Measurements from ENCODE around the gene SEC14L2.

SEC14L2 gene

DNA sequence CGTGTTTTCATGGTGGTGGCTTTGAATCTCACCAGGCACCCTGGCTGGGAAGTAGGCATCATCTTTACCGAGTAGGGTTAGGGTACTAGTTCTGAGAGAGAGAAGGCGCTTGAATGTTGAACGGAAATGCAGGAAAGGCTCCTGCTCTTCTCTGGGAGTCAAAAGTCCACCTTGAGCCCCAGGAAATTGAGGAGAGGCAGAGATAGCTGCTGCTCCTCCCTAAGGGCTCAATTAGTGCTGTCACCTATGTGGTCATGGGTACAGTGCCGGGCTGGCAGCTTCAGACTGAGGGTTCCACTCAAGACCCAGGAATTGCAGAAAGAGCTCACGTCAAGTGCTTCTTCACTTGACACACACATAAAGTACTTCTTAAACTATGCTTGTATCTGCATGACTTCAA is 38.3 kb upstream of the SEC14L2 start:
- H3F3A ChIP-seq (ENCODE audit: insufficient read depth) = no peaks in the 10 kb centered on the region
- H3K4me2 ChIP-seq (ENCODE audit: low read depth, low read length, poor library complexity, severe bottlenecking) = no peak overlapping the region
- no peak overlapping the region for H3K27ac ChIP-seq (ENCODE audit: low read depth, low read length)
- H3K79me2 ChIP-seq (ENCODE audit: insufficient read depth, low read length) = peaks cover 29% of the 10 kb centered on the region
- H3K27me3 ChIP-seq (ENCODE audit: low read length) = no peaks in the 10 kb centered on the region
- H3K36me3 ChIP-seq (ENCODE audit: low read length) = no peaks in the 10 kb centered on the region
- H3K9me3 ChIP-seq (ENCODE audit: insufficient read depth, low read length) = no peaks in the 10 kb centered on the region
- no peaks in the 10 kb centered on the region for H3K9me2 ChIP-seq (replicated peaks; ENCODE audit: insufficient read depth, low read length)
- H2AFZ ChIP-seq (ENCODE audit: low read depth, low read length, severe bottlenecking) = no peak overlapping the region
- H4K20me1 ChIP-seq (ENCODE audit: low read depth, low read length) = peaks cover 2% of the 10 kb centered on the region; the same call in 1 of the 2 replicates
- no peak overlapping the region for H3K4me3 ChIP-seq (ENCODE audit: insufficient read depth, low read length, poor library complexity, severe bottlenecking)
- TF ChIP-seq EZH2phosphoT487 (conservative IDR thresholded peaks at IDR 0.05; ENCODE audit: low read length) = no peak
- TF ChIP-seq, protein P1, sequence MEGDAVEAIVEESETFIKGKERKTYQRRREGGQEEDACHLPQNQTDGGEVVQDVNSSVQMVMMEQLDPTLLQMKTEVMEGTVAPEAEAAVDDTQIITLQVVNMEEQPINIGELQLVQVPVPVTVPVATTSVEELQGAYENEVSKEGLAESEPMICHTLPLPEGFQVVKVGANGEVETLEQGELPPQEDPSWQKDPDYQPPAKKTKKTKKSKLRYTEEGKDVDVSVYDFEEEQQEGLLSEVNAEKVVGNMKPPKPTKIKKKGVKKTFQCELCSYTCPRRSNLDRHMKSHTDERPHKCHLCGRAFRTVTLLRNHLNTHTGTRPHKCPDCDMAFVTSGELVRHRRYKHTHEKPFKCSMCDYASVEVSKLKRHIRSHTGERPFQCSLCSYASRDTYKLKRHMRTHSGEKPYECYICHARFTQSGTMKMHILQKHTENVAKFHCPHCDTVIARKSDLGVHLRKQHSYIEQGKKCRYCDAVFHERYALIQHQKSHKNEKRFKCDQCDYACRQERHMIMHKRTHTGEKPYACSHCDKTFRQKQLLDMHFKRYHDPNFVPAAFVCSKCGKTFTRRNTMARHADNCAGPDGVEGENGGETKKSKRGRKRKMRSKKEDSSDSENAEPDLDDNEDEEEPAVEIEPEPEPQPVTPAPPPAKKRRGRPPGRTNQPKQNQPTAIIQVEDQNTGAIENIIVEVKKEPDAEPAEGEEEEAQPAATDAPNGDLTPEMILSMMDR (IDR thresholded peaks at IDR 0.05; ENCODE audit: insufficient read depth, low read length, poor library complexity, severe bottlenecking) = no peak
- H3K9ac ChIP-seq (ENCODE audit: low read length) = no peak overlapping the region

DNA sequence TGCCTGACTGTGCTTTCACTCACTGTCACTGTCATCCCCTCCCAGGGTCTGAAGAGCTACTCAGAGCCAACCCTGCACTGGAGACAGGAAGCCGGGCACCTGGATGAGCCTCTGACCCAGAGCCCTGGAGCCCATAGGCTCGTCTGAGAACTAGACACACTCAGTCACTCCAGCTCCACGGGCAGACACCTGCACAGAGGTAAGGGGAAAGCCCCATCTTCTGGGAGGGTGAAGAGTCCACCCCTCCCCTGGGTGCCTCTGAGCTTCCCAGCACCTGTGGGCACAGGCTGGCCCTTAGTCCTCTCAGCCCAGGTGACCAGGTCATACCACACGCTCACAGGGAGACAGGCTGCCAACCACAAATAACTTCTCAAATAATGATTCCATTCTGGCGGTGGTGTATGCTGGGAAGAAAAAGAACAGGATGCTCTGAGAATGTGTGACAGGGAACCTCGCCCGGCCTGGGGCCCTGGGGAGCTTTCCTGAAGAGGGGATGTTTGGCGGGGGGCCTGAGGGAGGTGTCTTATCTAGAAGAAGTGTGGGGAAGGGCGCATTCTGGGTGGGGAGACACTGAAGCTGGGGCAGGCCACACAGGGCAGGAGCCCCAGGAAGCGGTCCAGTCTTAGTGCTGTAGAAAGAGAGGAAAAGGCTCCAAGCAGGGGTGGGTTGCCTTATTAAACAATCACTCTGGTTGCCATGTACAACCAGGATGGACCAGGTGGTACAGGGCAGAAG is 34.7 kb upstream of the SEC14L2 start:
- Histone ChIP-seq H3K36me3 (ENCODE audit: low read length) (no peaks in the 10 kb centered on the region), H3K9me3 (ENCODE audit: insufficient read depth, low read length) (no peaks in the 10 kb centered on the region), H3K9me2 (replicated peaks; ENCODE audit: insufficient read depth, low read length) (no peaks in the 10 kb centered on the region), H3K27me3 (ENCODE audit: low read length) (no peaks in the 10 kb centered on the region), H3F3A (ENCODE audit: insufficient read depth) (no peaks in the 10 kb centered on the region), H4K20me1 (ENCODE audit: low read depth, low read length) (no peaks in the 10 kb centered on the region), H3K4me2 (ENCODE audit: low read depth, low read length, poor library complexity, severe bottlenecking) (no peak overlapping the region), H3K4me3 (ENCODE audit: insufficient read depth, low read length, poor library complexity, severe bottlenecking) (no peak overlapping the region), H3K9ac (ENCODE audit: low read length) (no peak overlapping the region), H3K27ac (ENCODE audit: low read depth, low read length) (no peak overlapping the region), H2AFZ (ENCODE audit: low read depth, low read length, severe bottlenecking) (no peak overlapping the region), H3K79me2 (ENCODE audit: insufficient read depth, low read length) (no peaks in the 10 kb centered on the region)
- TF ChIP-seq EZH2phosphoT487 (conservative IDR thresholded peaks at IDR 0.05; ENCODE audit: low read length) = no peak
- TF ChIP-seq, protein P1 (IDR thresholded peaks at IDR 0.05; ENCODE audit: insufficient read depth, low read length, poor library complexity, severe bottlenecking) = no peak

DNA sequence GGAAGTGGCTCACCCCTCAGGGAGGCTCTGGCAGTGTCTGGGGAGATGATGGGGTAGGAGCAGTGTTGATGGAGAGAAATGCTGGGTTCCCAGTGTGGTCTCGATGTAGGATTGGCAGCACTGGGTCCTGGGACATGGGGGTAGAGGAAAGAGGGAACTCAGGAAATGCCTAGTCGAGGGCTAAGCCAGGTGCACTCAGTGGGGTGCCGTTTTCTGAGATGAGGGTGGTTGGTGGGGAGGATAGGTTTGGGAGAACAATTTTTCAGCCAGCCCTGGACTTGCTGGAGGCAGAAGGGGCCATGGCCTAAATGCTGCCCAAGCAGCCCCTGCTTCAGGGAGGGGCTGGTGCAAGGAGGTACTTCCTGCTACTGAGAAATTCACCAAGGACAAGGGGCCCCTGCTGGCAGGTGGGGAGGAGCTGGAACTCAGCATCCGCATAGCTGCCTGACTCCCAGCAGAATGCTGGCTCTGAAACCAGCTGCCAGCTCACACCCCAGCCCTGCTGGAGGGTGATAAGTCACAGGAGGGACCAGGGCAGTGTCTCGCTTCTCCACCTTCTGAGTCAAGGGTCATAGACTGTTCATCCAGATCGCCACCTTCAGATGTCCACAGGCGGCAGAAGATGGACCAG is 34.1 kb upstream of the SEC14L2 start:
- Histone ChIP-seq H2AFZ (ENCODE audit: low read depth, low read length, severe bottlenecking) (no peak overlapping the region), H3K4me3 (ENCODE audit: insufficient read depth, low read length, poor library complexity, severe bottlenecking) (no peak overlapping the region), H3K9me3 (ENCODE audit: insufficient read depth, low read length) (no peaks in the 10 kb centered on the region), H3K79me2 (ENCODE audit: insufficient read depth, low read length) (no peaks in the 10 kb centered on the region), H4K20me1 (ENCODE audit: low read depth, low read length) (no peaks in the 10 kb centered on the region), H3K36me3 (ENCODE audit: low read length) (no peaks in the 10 kb centered on the region), H3F3A (ENCODE audit: insufficient read depth) (no peaks in the 10 kb centered on the region), H3K9me2 (replicated peaks; ENCODE audit: insufficient read depth, low read length) (no peaks in the 10 kb centered on the region), H3K27ac (ENCODE audit: low read depth, low read length) (no peak overlapping the region), H3K9ac (ENCODE audit: low read length) (no peak overlapping the region), H3K4me2 (ENCODE audit: low read depth, low read length, poor library complexity, severe bottlenecking) (no peak overlapping the region), H3K27me3 (ENCODE audit: low read length) (no peaks in the 10 kb centered on the region)
- TF ChIP-seq, protein P1 (IDR thresholded peaks at IDR 0.05; ENCODE audit: insufficient read depth, low read length, poor library complexity, severe bottlenecking) = no peak
- TF ChIP-seq EZH2phosphoT487 (conservative IDR thresholded peaks at IDR 0.05; ENCODE audit: low read length) = no peak
